Caco-2 (cell line): ENCODE data around the gene ELAVL3. TPM values are rescaled to one million over a fixed set of nuclear protein-coding genes. Genes with fewer than 3 reads are reported as not detected.

Source experiments
- BruUV-seq: library from RNA; stranded (reverse); fragments of 400-500 nt; replicated peaks from 2 replicates; lab custom pipeline; 2021; lab: Mats Ljungman, UMichigan
- CTCF ChIA-PET: fragments of 300-600 bp; sonication (Branson Sonifier 250); formaldehyde crosslinking; loops from one replicate; lab custom pipeline; 2022; ENCODE audit warnings: antibody characterized with exemption; lab: Charles Lee
- POLR2A ChIA-PET: fragments of 300-600 bp; sonication (Branson Sonifier 250); formaldehyde crosslinking; loops from one replicate; lab custom pipeline; 2022; ENCODE audit warnings: antibody characterized with exemption; lab: Charles Lee
- DNase-seq, 2 experiments: peaks; one replicate each; pipeline versions ENCODE4 v3.0.0 to v3.0.0-alpha.2; 2020 to 2022
- H3K27me3 ChIP-seq: replicated peaks from 2 replicates; pipeline ENCODE4 v1.6.0; 2011; ENCODE audit warnings: low read length; ENCODE audit not compliant: control insufficient read depth, insufficient read depth
- H3K36me3 ChIP-seq: 2 replicates; pipeline ENCODE4 v1.5.1; 2011; ENCODE audit warnings: low read length; ENCODE audit not compliant: control insufficient read depth, insufficient read depth
- H3K4me1 ChIP-seq: fragments of 250-450 bp; sonication (Bioruptor Pico); 2 replicates; pipeline ENCODE4 v1.5.1; 2020; ENCODE audit warnings: mild to moderate bottlenecking
- H3K4me3 ChIP-seq: 2 replicates; pipeline ENCODE4 v1.5.1; 2011; ENCODE audit warnings: low read depth, mild to moderate bottlenecking, control low read depth, low read length
- H3K9me3 ChIP-seq: fragments of 250-450 bp; sonication (Bioruptor Pico); 2 replicates; pipeline ENCODE4 v1.5.1; 2020; ENCODE audit warnings: mild to moderate bottlenecking, moderate library complexity
- H3K27ac Mint-ChIP-seq: one replicate; pipeline ENCODE4 v1.8.0; 2022; ENCODE audit warnings: mixed read lengths; ENCODE audit not compliant: unreplicated experiment
- H3K27me3 Mint-ChIP-seq: one replicate; pipeline ENCODE4 v1.8.0; 2022; ENCODE audit warnings: mixed read lengths; ENCODE audit not compliant: insufficient read depth, unreplicated experiment
- H3K36me3 Mint-ChIP-seq: one replicate; pipeline ENCODE4 v1.8.0; 2022; ENCODE audit warnings: mild to moderate bottlenecking, mixed read lengths; ENCODE audit not compliant: insufficient read depth, unreplicated experiment
- H3K4me1 Mint-ChIP-seq: one replicate; pipeline ENCODE4 v1.8.0; 2022; ENCODE audit warnings: low read depth, mixed read lengths; ENCODE audit not compliant: unreplicated experiment
- H3K4me3 Mint-ChIP-seq: one replicate; pipeline ENCODE4 v1.8.0; 2022; ENCODE audit warnings: mild to moderate bottlenecking, moderate library complexity, mixed read lengths; ENCODE audit not compliant: unreplicated experiment
- H3K9me3 Mint-ChIP-seq: one replicate; pipeline ENCODE4 v1.8.0; 2022; ENCODE audit warnings: mixed read lengths; ENCODE audit not compliant: unreplicated experiment
- intact Hi-C: fragments of 100-400 bp; cut with micrococcal nuclease; formaldehyde crosslinking; loops from one replicate; pipeline ENCODE4 v1.10.0; 2022; ENCODE audit not compliant: unreplicated experiment
- total RNA-seq: library from RNA; stranded (reverse); gene quantifications from 2 replicates; pipeline ENCODE4 v1.2.3, GENCODE V29; 2022
- TF ChIP-seq, protein P1 (sequence below), 2 experiments: fragments of 200-600 bp in 1 of 2; IDR thresholded peaks; 1 replicate in 1 of 2; 2 replicates in 1 of 2; pipeline versions ENCODE4 v1.5.1 to v1.8.0; 2011 to 2022; ENCODE audit warnings: antibody characterized with exemption in 1 of 2, control low read depth in 1 of 2, inconsistent platforms in 1 of 2, low read depth in 1 of 2, low read length in 1 of 2, mild to moderate bottlenecking in 1 of 2, moderate library complexity in 1 of 2; ENCODE audit not compliant: insufficient read depth in 1 of 2, severe bottlenecking in 1 of 2, unreplicated experiment in 1 of 2

ELAVL3 gene
- total RNA-seq, 1 experiment from 2014 or later: not detected

DNA sequence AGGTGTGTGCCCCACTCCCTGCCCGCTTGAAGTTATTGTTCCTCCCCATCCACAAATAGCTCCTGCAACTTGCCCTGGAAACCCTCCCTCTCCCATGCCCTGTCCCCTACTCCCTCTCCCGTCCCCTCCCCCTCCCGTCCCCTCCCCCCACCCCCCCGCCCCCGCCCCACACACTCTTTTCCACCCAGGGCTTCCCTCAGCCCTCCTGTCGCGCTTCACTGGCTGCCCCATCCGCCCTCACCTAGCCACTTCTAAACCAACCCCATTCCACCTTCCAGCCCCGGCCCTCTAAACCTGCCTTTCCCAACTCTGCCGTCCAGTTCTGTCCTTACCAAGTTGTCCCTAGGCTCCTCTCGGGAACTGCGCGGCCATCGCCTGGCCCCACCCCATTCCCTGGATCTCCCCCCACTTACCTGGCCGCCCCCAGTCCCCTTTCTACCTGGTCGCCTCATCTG is 62.7 kb downstream of the ELAVL3 start:
- H3K9me3 Mint-ChIP-seq: no peaks in the 10 kb centered on the region
- Histone ChIP-seq H3K4me1 (no peaks in the 10 kb centered on the region), H3K27me3 (no peaks in the 10 kb centered on the region), H3K9me3 (no peaks in the 10 kb centered on the region), H3K36me3 (peaks cover 1% of the 10 kb centered on the region; the same call in 1 of the 2 replicates), H3K4me3 (peak overlapping the region; percentile 58)
- H3K27ac Mint-ChIP-seq: peak overlapping the region; percentile 89
- intact Hi-C loops: loop anchor here (5.0 kb wide), 1 partner anchor 36 kb away; the partner anchor contains the start of gene EPOR
- POLR2A ChIA-PET: interaction anchor here (0.6 to 1.5 kb wide), 7 partner anchors 17 to 787 kb away, joined by 3 to 7 read pairs (median 5); partner anchors contain the start of genes ODAD3 and PRKCSH
- no TSS peak for BruUV-seq
- peaks cover 8% of the 10 kb centered on the region for H3K36me3 Mint-ChIP-seq
- TF ChIP-seq, protein P1, sequence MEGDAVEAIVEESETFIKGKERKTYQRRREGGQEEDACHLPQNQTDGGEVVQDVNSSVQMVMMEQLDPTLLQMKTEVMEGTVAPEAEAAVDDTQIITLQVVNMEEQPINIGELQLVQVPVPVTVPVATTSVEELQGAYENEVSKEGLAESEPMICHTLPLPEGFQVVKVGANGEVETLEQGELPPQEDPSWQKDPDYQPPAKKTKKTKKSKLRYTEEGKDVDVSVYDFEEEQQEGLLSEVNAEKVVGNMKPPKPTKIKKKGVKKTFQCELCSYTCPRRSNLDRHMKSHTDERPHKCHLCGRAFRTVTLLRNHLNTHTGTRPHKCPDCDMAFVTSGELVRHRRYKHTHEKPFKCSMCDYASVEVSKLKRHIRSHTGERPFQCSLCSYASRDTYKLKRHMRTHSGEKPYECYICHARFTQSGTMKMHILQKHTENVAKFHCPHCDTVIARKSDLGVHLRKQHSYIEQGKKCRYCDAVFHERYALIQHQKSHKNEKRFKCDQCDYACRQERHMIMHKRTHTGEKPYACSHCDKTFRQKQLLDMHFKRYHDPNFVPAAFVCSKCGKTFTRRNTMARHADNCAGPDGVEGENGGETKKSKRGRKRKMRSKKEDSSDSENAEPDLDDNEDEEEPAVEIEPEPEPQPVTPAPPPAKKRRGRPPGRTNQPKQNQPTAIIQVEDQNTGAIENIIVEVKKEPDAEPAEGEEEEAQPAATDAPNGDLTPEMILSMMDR (IDR thresholded peaks at IDR 0.05; ENCODE audit: insufficient read depth in 1 of 2, low read depth in 1 of 2, low read length in 1 of 2, severe bottlenecking in 1 of 2, unreplicated experiment in 1 of 2): no peak
- no peak for DNase-seq
- CTCF ChIA-PET: interaction anchor here (0.5 to 3.1 kb wide), 5 partner anchors 17 to 556 kb away, joined by 6 to 28 read pairs (median 13); partner anchors contain the start of genes EPOR, ODAD3 and PRKCSH
- no peaks in the 10 kb centered on the region for H3K27me3 Mint-ChIP-seq
- H3K4me1 Mint-ChIP-seq: peaks cover under 1% of the 10 kb centered on the region
- peak overlapping the region; percentile 92 for H3K4me3 Mint-ChIP-seq

DNA sequence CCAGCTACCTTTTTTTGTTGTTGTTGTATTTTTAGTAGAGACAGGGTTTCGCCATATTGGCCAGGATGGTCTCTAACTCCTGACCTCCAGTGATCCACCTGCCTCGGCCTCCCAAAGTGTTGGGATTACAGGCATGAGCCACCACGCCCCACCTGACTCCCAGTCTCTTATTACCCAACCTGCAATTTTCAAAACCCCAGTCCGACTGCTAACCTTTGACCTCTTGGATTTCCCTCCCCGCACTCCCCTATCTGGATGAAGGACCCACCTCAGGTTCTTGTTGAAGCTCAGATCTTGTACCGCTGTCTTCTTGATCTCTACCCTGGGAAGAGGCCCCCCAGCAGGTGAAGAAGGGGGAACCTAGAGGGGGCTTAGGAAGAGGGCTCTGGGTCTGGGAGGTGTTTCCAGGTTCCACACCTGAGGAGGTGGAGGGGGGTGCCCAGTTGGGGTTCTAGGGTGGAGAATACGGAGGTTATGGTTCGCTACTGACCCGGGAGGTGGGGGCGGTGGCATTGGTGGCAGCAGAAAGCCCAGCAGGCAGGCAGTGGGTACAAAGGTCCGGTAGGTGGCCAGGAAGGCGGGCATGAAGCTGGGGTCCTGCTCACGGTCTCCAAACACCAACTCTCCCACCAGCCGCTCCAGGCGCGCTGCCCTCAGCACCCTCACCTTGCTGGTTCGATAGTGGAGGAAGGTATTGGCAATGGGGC is 64.3 kb downstream of the ELAVL3 start:
- H3K36me3 ChIP-seq: peaks cover 1% of the 10 kb centered on the region; the same call in 1 of the 2 replicates
- no peaks in the 10 kb centered on the region for H3K4me1 ChIP-seq
- DNase-seq: no peak
- peaks cover 8% of the 10 kb centered on the region for H3K36me3 Mint-ChIP-seq
- CTCF ChIA-PET: no interaction called here
- H3K9me3 Mint-ChIP-seq: no peaks in the 10 kb centered on the region
- no peaks in the 10 kb centered on the region for H3K4me1 Mint-ChIP-seq
- H3K9me3 ChIP-seq: no peaks in the 10 kb centered on the region
- POLR2A ChIA-PET: no interaction called here
- no peak overlapping the region for H3K27ac Mint-ChIP-seq
- TF ChIP-seq, protein P1 (IDR thresholded peaks at IDR 0.05; ENCODE audit: insufficient read depth in 1 of 2, low read depth in 1 of 2, low read length in 1 of 2, severe bottlenecking in 1 of 2, unreplicated experiment in 1 of 2): no peak
- H3K27me3 ChIP-seq: no peaks in the 10 kb centered on the region
- H3K27me3 Mint-ChIP-seq: no peaks in the 10 kb centered on the region
- H3K4me3 Mint-ChIP-seq: peak overlapping the region; percentile 17
- H3K4me3 ChIP-seq: no peak overlapping the region
- no TSS peak for BruUV-seq
- intact Hi-C loops: loop anchor here (5.0 kb wide), 1 partner anchor 34 kb away; the partner anchor contains the start of gene EPOR

DNA sequence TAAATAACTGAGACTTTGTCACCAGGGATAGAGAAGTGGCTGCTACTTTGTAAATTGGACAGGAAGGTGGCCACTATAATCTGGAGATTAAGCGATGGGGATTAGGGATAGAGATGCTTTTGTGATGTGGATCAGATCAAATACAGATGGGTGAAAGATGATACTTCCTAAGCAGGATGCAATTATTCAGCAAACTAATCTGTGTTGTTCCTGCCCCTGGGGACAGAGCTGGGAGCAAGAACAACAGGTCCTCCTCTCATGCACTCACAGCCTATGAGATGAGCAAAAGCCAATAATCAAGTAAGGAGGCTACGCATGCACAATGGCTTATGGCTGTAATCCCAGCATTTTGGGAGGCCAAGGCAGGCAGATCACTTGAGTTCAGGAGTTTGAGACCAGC is 66.3 kb downstream of the ELAVL3 start:
- peaks cover 14% of the 10 kb centered on the region for H3K36me3 Mint-ChIP-seq
- POLR2A ChIA-PET: interaction anchor here (1.0 kb wide), 1 partner anchor 39 kb away, joined by 3 read pairs; no protein-coding TSS in a partner anchor

More for the DNA sequence above, 66.3 kb downstream of the ELAVL3 start:
- no TSS peak for BruUV-seq
- H3K4me3 ChIP-seq: no peak overlapping the region
- no peaks in the 10 kb centered on the region for H3K9me3 ChIP-seq
- CTCF ChIA-PET: interaction anchor here (0.5 to 1.0 kb wide), 3 partner anchors 29 to 74 kb away, joined by 3 to 6 read pairs (median 3); no protein-coding TSS in a partner anchor
- intact Hi-C loops: no loop called here
- TF ChIP-seq, protein P1 (IDR thresholded peaks at IDR 0.05; ENCODE audit: insufficient read depth in 1 of 2, low read depth in 1 of 2, low read length in 1 of 2, severe bottlenecking in 1 of 2, unreplicated experiment in 1 of 2): no peak
- no peaks in the 10 kb centered on the region for H3K4me1 ChIP-seq
- Mint-ChIP-seq H3K27me3 (no peaks in the 10 kb centered on the region), H3K9me3 (no peaks in the 10 kb centered on the region), H3K4me3 (no peak overlapping the region), H3K4me1 (no peaks in the 10 kb centered on the region), H3K27ac (no peak overlapping the region)
- no peaks in the 10 kb centered on the region for H3K27me3 ChIP-seq
- no peak for DNase-seq
- H3K36me3 ChIP-seq: peaks cover 1% of the 10 kb centered on the region; the same call in 1 of the 2 replicates
